AG04450 (cell line): ENCODE data around the gene SDR39U1. TPM values are rescaled to one million over a fixed set of nuclear protein-coding genes. Genes with fewer than 3 reads are reported as not detected.

ENCODE experiments used
- CTCF ChIA-PET: fragments of 300-600, 350-600 bp; formaldehyde crosslinking; extraction: SDS; loops from one replicate; lab custom pipeline; 2022; ENCODE audit warnings: antibody characterized with exemption, inconsistent platforms; lab: Charles Lee
- POLR2A ChIA-PET: fragments of 350-600 bp; formaldehyde crosslinking; extraction: SDS; loops from one replicate; lab custom pipeline; 2021; ENCODE audit warnings: antibody characterized with exemption, inconsistent platforms; lab: Yijun Ruan, JAX
- DNase-seq: peaks from one replicate; pipeline ENCODE4 v3.0.0-alpha.2; 2011; ENCODE audit warnings: low read depth, low spot score
- H3K27ac ChIP-seq: one replicate; pipeline ENCODE4 v1.5.1; 2012; ENCODE audit warnings: low read depth, low read length, control low read depth
- H3K27me3 ChIP-seq: one replicate; pipeline ENCODE4 v1.6.0; 2012; ENCODE audit warnings: low read length; ENCODE audit not compliant: control insufficient read depth, insufficient read depth
- H3K4me3 ChIP-seq: 2 replicates; pipeline ENCODE4 v1.5.1; 2011; ENCODE audit warnings: mild to moderate bottlenecking, low read depth, low read length, control low read depth
- H3K9me3 ChIP-seq: 2 replicates; pipeline ENCODE4 v1.5.1; 2012; ENCODE audit warnings: low read length; ENCODE audit not compliant: control insufficient read depth, insufficient read depth
- polyA plus RNA-seq: library from polyadenylated mRNA; depleted of rRNA; stranded (reverse); fragments of >200 nt; gene quantifications from 2 replicates; pipeline ENCODE4 v1.2.3, GENCODE V29; 2011
- TF ChIP-seq, protein P1 (sequence below): IDR thresholded peaks from 2 replicates; pipeline ENCODE4 v1.5.1; 2011; ENCODE audit warnings: low read depth, low read length, control low read depth, inconsistent platforms

SDR39U1 gene
- polyA plus RNA-seq, 1 experiment, result 22.9 TPM

DNA sequence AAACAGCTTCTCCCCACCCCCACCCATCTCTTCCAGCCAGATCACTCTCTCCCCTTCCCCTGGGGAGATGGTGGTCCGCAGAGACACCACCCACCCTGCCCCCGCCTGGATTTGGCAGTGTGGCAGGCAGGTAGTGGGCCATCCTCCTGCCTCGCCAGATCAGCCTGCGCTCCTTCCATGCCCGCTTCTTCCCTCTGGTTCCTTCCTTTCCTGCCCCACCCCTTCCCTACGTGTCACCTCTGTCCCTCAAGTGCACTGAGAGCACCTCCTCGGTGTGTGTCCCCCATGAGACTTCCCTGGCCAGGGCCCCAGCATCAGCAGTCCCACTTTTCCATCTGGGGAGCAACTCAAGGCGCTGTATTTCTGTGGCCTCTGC is 43.1 kb downstream of the SDR39U1 start:
- ChIA-PET POLR2A (interaction anchor here (1.0 to 1.5 kb wide), 3 partner anchors 30 to 37 kb away, joined by 3 to 6 read pairs (median 4); partner anchors contain the start of genes CBLN3 and KHNYN), CTCF (interaction anchor here (1.0 to 4.4 kb wide), 6 partner anchors 12 to 66 kb away, joined by 3 to 19 read pairs (median 8); no protein-coding TSS in a partner anchor)
- Histone ChIP-seq H3K9me3 (no peaks in the 10 kb centered on the region), H3K27ac (no peak overlapping the region), H3K27me3 (no peaks in the 10 kb centered on the region), H3K4me3 (peak overlapping the region; percentile 66)
- TF ChIP-seq, protein P1, sequence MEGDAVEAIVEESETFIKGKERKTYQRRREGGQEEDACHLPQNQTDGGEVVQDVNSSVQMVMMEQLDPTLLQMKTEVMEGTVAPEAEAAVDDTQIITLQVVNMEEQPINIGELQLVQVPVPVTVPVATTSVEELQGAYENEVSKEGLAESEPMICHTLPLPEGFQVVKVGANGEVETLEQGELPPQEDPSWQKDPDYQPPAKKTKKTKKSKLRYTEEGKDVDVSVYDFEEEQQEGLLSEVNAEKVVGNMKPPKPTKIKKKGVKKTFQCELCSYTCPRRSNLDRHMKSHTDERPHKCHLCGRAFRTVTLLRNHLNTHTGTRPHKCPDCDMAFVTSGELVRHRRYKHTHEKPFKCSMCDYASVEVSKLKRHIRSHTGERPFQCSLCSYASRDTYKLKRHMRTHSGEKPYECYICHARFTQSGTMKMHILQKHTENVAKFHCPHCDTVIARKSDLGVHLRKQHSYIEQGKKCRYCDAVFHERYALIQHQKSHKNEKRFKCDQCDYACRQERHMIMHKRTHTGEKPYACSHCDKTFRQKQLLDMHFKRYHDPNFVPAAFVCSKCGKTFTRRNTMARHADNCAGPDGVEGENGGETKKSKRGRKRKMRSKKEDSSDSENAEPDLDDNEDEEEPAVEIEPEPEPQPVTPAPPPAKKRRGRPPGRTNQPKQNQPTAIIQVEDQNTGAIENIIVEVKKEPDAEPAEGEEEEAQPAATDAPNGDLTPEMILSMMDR, result no peak
- DNase-seq, result no peak

DNA sequence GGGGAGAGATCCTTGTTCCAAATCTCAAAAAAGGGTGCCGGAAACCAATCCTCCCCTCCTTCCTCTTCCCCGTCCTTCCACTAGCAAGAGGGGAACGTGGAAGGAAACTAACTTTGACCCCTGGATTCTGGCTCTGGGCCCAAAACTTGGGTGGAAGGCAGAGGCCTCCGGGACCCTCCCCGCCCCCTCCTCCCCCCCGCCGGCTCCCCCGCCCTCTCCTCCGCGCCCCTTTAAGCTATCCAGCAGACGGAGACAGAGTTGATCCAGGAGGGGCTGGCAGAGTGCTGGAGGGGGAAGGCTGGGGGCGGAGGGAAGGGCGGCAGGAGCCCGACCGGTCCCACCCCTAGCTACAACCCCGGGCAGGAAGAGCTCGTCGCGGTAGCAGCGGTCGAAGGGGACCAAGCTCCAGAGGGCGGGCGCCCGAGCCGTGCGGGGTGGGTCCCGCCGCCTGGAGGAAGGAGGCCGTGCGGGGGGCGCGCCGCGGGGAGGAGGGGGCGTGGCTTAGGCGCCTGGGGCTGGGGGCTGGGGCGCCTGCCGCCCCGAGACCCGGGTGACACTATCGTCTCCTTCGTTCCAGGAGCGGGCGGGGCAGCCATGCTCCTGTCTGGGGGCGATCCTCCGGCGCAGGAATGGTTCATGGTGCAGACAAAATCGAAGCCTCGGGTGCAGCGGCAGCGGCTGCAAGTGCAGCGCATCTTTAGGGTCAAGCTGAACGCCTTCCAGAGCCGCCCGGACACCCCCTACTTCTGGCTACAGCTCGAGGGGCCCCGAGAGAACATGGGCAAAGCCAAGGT is 43.7 kb downstream of the SDR39U1 start, which contains the start of gene NYNRIN:
Gene NYNRIN, plus strand, starts transcription at position 351 of the 794 bp plus-strand sequence. Its CDS starts 244 bp downstream, at position 595.
- Histone ChIP-seq H3K4me3 (peak within 1 kb of the TSS; percentile 66), H3K27me3 (no peaks in the 10 kb centered on the region), H3K9me3 (no peaks in the 10 kb centered on the region), H3K27ac (no peak within 1 kb of the TSS)
- POLR2A ChIA-PET, result interaction anchor here (1.0 to 1.5 kb wide), 3 partner anchors 31 to 38 kb away, joined by 3 to 6 read pairs (median 4); partner anchors contain the start of genes CBLN3 and KHNYN
- TF ChIP-seq, protein P1, result no peak
- CTCF ChIA-PET, result interaction anchor here (0.7 to 4.4 kb wide), 6 partner anchors 13 to 285 kb away, joined by 3 to 19 read pairs (median 8); no protein-coding TSS in a partner anchor
- no peak for DNase-seq

DNA sequence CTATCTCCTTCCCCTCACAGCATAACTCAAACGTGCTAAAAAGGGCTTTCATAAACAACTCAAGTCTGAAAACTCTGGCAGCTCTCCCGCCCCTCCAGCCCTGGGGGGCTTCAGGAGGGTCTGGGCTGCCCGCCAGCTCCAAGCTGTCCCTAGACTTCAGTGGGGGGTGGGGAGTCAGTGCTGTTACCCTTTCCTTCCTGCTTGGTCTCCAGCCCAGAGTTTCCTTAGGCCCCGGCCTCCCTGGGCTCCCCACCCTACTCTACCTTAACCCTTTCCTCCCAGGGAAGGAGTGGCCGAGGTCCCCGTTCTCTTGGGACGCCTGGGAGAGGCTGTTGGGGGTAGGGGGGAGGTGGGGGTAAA is 44.3 kb downstream of the SDR39U1 start:
- Histone ChIP-seq H3K4me3 (peak overlapping the region; percentile 66), H3K27ac (no peak overlapping the region), H3K9me3 (no peaks in the 10 kb centered on the region), H3K27me3 (no peaks in the 10 kb centered on the region)
- DNase-seq, result no peak
- TF ChIP-seq, protein P1, result no peak
- ChIA-PET CTCF (interaction anchor here (0.7 to 4.4 kb wide), 5 partner anchors 13 to 284 kb away, joined by 5 to 19 read pairs (median 8); no protein-coding TSS in a partner anchor), POLR2A (interaction anchor here (1.0 to 1.5 kb wide), 3 partner anchors 31 to 38 kb away, joined by 3 to 6 read pairs (median 4); partner anchors contain the start of genes CBLN3 and KHNYN)

DNA sequence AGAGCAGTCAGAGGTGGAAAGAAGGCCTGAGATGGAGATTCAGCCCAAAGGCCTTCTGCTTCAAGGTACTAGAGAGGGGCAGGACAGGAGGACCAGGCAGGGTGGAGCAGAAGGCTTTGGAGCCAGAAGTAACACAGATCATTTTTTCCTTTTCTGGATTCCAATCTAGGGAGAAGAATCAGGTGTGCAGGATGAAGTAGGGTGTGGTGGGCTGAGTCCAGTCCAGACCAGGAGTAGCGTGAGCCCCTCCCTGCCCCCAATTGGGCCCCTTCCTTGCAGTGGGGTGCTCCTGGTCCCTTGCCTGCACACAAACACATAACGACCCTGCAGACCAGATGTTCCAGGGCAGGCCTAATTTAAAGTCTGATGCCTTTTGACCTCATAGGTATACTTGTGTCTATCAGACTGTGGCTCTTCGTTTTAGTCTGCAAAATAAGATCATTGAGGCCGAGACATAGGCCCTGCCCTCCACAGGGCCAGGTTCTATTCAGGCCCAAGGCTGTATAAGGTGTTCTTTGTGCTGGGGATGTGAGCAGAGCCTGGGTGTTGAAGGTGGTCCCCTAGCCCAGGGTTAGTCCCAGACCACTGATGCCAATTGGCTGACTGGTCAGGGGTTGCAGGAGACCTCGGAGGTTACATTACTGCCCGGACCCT is 44.8 kb downstream of the SDR39U1 start:
- Histone ChIP-seq H3K27me3 (no peaks in the 10 kb centered on the region), H3K27ac (no peak overlapping the region), H3K9me3 (no peaks in the 10 kb centered on the region), H3K4me3 (no peak overlapping the region)
- ChIA-PET POLR2A (no interaction called here), CTCF (interaction anchor here (1.1 to 4.4 kb wide), 3 partner anchors 34 to 90 kb away, joined by 4 to 19 read pairs (median 11); partner anchors contain the start of gene CIDEB)
- TF ChIP-seq, protein P1, result no peak
- DNase-seq, result no peak
